ENCODE results near the gene DOCK6. TPM values are rescaled to one million over a fixed set of nuclear protein-coding genes. Genes with fewer than 3 reads are reported as not detected.
A peak's percentile ranks its signal among the peaks of the same experiment; 100 is the strongest.

DOCK6 gene
- total RNA-seq, 2 donors from 2014 or later = 45.9 to 86.0 TPM

DNA sequence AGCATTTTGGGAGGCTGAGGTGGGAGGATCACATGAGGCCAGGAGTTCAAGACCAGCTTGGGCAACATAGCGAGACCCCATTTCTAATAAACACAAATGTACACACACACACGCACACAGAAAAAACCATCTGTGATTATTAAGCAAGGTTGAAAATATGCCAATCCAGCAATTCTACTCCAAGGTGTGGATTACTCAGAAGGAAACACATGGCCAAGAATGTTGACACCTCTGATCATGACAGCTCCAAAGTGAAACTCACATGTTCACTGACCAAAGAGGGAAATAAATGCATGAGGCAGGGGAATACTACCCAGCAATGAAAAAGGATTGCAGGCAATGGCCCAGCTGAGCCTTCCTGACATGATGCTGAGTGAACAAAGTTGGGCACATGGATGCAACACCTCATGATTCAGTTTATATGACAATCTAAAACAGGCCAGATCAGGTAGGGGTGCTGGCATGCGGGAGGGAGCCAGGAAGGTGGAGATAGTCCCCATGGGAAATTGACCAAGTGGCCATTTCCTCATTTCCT is 4.4 kb downstream of the DOCK6 start:
- TF ChIP-seq, protein P1, sequence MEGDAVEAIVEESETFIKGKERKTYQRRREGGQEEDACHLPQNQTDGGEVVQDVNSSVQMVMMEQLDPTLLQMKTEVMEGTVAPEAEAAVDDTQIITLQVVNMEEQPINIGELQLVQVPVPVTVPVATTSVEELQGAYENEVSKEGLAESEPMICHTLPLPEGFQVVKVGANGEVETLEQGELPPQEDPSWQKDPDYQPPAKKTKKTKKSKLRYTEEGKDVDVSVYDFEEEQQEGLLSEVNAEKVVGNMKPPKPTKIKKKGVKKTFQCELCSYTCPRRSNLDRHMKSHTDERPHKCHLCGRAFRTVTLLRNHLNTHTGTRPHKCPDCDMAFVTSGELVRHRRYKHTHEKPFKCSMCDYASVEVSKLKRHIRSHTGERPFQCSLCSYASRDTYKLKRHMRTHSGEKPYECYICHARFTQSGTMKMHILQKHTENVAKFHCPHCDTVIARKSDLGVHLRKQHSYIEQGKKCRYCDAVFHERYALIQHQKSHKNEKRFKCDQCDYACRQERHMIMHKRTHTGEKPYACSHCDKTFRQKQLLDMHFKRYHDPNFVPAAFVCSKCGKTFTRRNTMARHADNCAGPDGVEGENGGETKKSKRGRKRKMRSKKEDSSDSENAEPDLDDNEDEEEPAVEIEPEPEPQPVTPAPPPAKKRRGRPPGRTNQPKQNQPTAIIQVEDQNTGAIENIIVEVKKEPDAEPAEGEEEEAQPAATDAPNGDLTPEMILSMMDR (IDR thresholded peaks at IDR 0.05) = no peak
- Histone ChIP-seq H3K27me3 (no peaks in the 10 kb centered on the region), H3K4me3 (no peak overlapping the region), H3K4me1 (no peaks in the 10 kb centered on the region), H3K27ac (no peak overlapping the region), H3K9me3 (no peaks in the 10 kb centered on the region), H3K36me3 (no peaks in the 10 kb centered on the region), H3K9ac (ENCODE audit: low read depth in 2 of 2, low read length in 2 of 2) (no peak overlapping the region)
- intact Hi-C loops (cut with DNase I) = no loop called here
- no peak for DNase-seq

DNA sequence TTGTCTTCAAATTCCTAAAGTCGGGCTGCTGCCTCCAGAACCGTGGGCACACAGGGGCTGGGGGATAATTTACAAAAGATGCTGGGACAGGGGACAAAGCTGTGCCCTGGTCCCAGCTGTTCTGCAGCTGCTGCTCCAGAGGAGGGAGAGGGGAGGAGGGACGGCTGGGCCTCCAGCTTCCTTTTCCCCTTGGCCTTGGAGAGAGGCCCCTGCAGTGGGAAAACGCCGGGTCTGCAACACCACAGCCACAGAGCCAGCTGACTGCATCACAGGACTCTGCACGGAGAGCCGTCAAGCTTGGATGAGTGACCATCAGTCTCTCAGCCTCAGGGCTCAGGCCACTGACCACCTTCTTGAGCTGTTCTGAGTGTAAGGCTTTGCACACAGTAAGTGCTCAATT is 6.1 kb downstream of the DOCK6 start:
- no peaks in the 10 kb centered on the region for H3K9me3 ChIP-seq
- intact Hi-C loops (cut with DNase I) = no loop called here
- H3K27ac ChIP-seq = peak overlapping the region; percentile 9
- TF ChIP-seq, protein P1 (IDR thresholded peaks at IDR 0.05) = no peak
- no peak overlapping the region for H3K4me3 ChIP-seq
- DNase-seq = no peak
- H3K36me3 ChIP-seq = no peaks in the 10 kb centered on the region
- H3K27me3 ChIP-seq = no peaks in the 10 kb centered on the region
- H3K4me1 ChIP-seq = no peaks in the 10 kb centered on the region
- no peak overlapping the region for H3K9ac ChIP-seq (ENCODE audit: low read depth in 2 of 2, low read length in 2 of 2)

DNA sequence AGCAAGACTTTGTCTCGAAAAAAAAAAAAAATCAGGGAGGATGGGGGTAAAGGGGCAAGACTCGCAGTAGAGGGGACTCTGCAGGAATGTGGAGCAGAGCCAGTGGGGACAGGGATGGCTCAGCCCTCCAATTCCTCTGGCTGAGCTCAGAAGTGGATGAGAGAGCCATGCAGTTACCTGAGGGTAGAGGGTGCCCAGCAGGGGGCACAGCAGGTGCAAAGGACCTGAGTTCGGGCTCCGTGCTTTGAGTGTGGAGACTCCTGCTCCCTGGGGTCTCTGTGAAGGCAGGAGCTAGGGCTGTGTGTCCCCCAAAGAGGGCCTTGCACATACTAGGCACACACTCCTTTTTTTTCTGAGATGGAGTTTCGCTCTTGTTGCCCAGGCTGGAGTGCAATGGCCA is 7.7 kb downstream of the DOCK6 start:
- H3K27ac ChIP-seq = no peak overlapping the region
- TF ChIP-seq, protein P1 (IDR thresholded peaks at IDR 0.05) = no peak
- H3K27me3 ChIP-seq = no peaks in the 10 kb centered on the region
- H3K4me3 ChIP-seq = no peak overlapping the region
- no peak overlapping the region for H3K9ac ChIP-seq (ENCODE audit: low read depth in 2 of 2, low read length in 2 of 2)
- peaks cover 8% of the 10 kb centered on the region for H3K36me3 ChIP-seq
- no peaks in the 10 kb centered on the region for H3K9me3 ChIP-seq
- DNase-seq = no peak
- intact Hi-C loops (cut with DNase I) = no loop called here
- H3K4me1 ChIP-seq = no peaks in the 10 kb centered on the region

DNA sequence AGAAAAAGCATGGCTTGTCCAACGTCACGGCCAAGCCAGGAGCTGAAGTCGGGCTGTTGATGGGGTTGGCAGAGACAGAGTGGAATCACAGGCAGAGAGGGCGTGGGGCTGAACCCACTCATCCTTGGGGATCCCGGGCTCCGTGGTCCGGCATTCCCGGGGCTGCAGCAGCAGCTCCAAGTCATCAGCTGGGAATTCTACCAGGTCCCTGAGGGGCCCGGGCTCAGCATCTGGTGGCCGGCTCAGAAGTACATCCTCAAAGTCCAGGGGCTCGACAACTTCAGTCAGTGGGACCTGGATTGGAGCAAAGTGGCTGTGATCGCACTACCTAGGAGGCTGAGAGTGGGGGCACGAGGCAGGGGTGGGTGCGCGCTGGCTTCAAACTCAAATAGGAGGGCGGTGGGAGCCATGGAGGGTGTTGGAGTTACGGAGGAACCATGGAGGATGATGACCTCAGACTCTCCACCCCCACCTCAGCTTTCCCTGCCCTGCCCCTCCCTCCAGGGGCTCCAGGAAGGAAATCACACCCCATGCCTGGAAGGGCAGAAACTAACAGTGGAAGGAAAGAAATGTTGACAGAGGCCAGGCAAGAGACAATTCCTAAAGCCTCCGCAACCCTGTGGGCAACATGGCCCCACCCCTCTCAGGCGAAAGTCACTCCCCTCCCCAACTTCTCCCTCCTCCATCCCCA is 9.5 kb downstream of the DOCK6 start:
- Histone ChIP-seq H3K9ac (ENCODE audit: low read depth in 2 of 2, low read length in 2 of 2) (no peak overlapping the region), H3K36me3 (peaks cover 8% of the 10 kb centered on the region)
- intact Hi-C loops (cut with DNase I) = no loop called here

DNA sequence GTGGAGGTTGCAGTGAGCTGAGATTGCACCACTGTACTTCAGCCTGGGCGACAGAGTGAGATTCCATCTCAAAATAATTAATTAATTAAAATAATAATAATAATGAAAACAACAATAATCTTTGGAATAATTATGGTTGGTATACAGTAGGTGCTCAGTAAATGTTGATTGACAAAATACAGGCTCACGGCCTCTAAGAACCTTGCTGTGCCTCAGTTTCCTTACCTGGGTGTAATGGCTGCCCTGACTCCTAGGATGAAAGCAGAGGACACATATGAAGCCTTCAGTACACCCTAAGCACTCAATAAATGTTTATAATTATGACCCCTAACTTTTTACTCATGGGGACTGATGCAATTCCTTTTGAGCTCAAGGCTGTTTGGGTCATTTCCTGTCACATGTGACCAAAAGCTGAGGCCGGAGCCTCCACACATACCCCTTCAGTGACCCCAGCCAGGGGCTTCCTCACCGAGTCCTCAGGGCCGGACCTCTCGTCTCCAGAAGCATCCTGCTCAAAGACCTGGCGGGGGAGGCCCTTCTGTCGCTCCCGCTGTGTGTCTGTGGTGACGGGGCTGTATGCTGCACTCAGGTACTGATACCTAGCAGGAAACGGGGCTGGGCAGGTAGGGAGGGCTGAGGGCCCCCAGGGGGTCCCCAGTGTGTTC is 10.5 kb downstream of the DOCK6 start:
- H3K27ac ChIP-seq = no peak overlapping the region
- intact Hi-C loops (cut with DNase I) = no loop called here
- DNase-seq = no peak
- TF ChIP-seq, protein P1 (IDR thresholded peaks at IDR 0.05) = no peak
- H3K4me1 ChIP-seq = no peaks in the 10 kb centered on the region
- H3K36me3 ChIP-seq = peaks cover 8% of the 10 kb centered on the region
- H3K9ac ChIP-seq (ENCODE audit: low read depth in 2 of 2, low read length in 2 of 2) = no peak overlapping the region
- no peaks in the 10 kb centered on the region for H3K27me3 ChIP-seq
- H3K9me3 ChIP-seq = no peaks in the 10 kb centered on the region
- H3K4me3 ChIP-seq = no peak overlapping the region

More for the DNA sequence above, 9.5 kb downstream of the DOCK6 start:
- DNase-seq = no peak
- H3K4me1 ChIP-seq = no peaks in the 10 kb centered on the region
- TF ChIP-seq, protein P1 (IDR thresholded peaks at IDR 0.05) = no peak
- H3K9me3 ChIP-seq = no peaks in the 10 kb centered on the region
- H3K27me3 ChIP-seq = no peaks in the 10 kb centered on the region
- no peak overlapping the region for H3K27ac ChIP-seq
- no peak overlapping the region for H3K4me3 ChIP-seq
